ENCODE results near the gene C2CD2.

The C2CD2 gene

GRCh38 chr21:41979335-41979734, 25.5 kb upstream of the C2CD2 start:
- H3F3A ChIP-seq (ENCODE audit: control insufficient read depth, insufficient read depth) = no peaks in the 10 kb centered on the region

GRCh38 chr21:41977034-41977950, 23.5 kb upstream of the C2CD2 start:
- TF ChIP-seq CTCF (IDR thresholded peaks at IDR 0.05; ENCODE audit: low read depth, low read length, poor library complexity, severe bottlenecking) (no peak), EZH2phosphoT487 (IDR thresholded peaks at IDR 0.05; ENCODE audit: borderline replicate concordance, low read length) (no peak)
- no peaks in the 10 kb centered on the region for H3K79me2 ChIP-seq (ENCODE audit: control insufficient read depth, low read length)
- no peak overlapping the region for H3K27ac ChIP-seq (ENCODE audit: low read depth, low read length)
- no peaks in the 10 kb centered on the region for H3K36me3 ChIP-seq (ENCODE audit: control insufficient read depth, low read length)
- H3K27me3 ChIP-seq (ENCODE audit: control insufficient read depth, low read length) = no peaks in the 10 kb centered on the region
- H3K4me3 ChIP-seq (ENCODE audit: low read length) = no peak overlapping the region
- no peaks in the 10 kb centered on the region for H4K20me1 ChIP-seq (ENCODE audit: control insufficient read depth, insufficient read depth, low read depth, low read length)
- peaks cover 15% of the 10 kb centered on the region for H3K4me1 ChIP-seq (ENCODE audit: control insufficient read depth, low read length)
- H3F3A ChIP-seq (ENCODE audit: control insufficient read depth, insufficient read depth) = no peaks in the 10 kb centered on the region
- H3K9me3 ChIP-seq (ENCODE audit: control insufficient read depth, insufficient read depth, low read length) = peaks cover 7% of the 10 kb centered on the region; the same call in 1 of the 2 replicates
- no peak overlapping the region for H3K4me2 ChIP-seq (ENCODE audit: low read length)
- H3K9me2 ChIP-seq (replicated peaks; ENCODE audit: control insufficient read depth, low read length) = no peaks in the 10 kb centered on the region

More at GRCh38 chr21:41979335-41979734, 25.5 kb upstream of the C2CD2 start:
- Histone ChIP-seq H3K9me3 (ENCODE audit: control insufficient read depth, insufficient read depth, low read length) (peaks cover 7% of the 10 kb centered on the region; the same call in 1 of the 2 replicates), H3K27me3 (ENCODE audit: control insufficient read depth, low read length) (no peaks in the 10 kb centered on the region), H4K20me1 (ENCODE audit: control insufficient read depth, insufficient read depth, low read depth, low read length) (no peaks in the 10 kb centered on the region), H3K4me2 (ENCODE audit: low read length) (no peak overlapping the region), H3K79me2 (ENCODE audit: control insufficient read depth, low read length) (no peaks in the 10 kb centered on the region), H3K36me3 (ENCODE audit: control insufficient read depth, low read length) (no peaks in the 10 kb centered on the region), H3K27ac (ENCODE audit: low read depth, low read length) (no peak overlapping the region), H3K4me3 (ENCODE audit: low read length) (no peak overlapping the region), H3K9me2 (replicated peaks; ENCODE audit: control insufficient read depth, low read length) (no peaks in the 10 kb centered on the region), H3K4me1 (ENCODE audit: control insufficient read depth, low read length) (peaks cover 5% of the 10 kb centered on the region)
- no peak for TF ChIP-seq CTCF (IDR thresholded peaks at IDR 0.05; ENCODE audit: low read depth, low read length, poor library complexity, severe bottlenecking)
- no peak for TF ChIP-seq EZH2phosphoT487 (IDR thresholded peaks at IDR 0.05; ENCODE audit: borderline replicate concordance, low read length)

GRCh38 chr21:41976611-41977010, 22.8 kb upstream of the C2CD2 start:
- TF ChIP-seq CTCF (IDR thresholded peaks at IDR 0.05; ENCODE audit: low read depth, low read length, poor library complexity, severe bottlenecking) (no peak), EZH2phosphoT487 (IDR thresholded peaks at IDR 0.05; ENCODE audit: borderline replicate concordance, low read length) (no peak)

More at GRCh38 chr21:41976611-41977010, 22.8 kb upstream of the C2CD2 start:
- Histone ChIP-seq H4K20me1 (ENCODE audit: control insufficient read depth, insufficient read depth, low read depth, low read length) (no peaks in the 10 kb centered on the region), H3F3A (ENCODE audit: control insufficient read depth, insufficient read depth) (no peaks in the 10 kb centered on the region), H3K27me3 (ENCODE audit: control insufficient read depth, low read length) (no peaks in the 10 kb centered on the region), H3K4me1 (ENCODE audit: control insufficient read depth, low read length) (peaks cover 15% of the 10 kb centered on the region), H3K9me2 (replicated peaks; ENCODE audit: control insufficient read depth, low read length) (no peaks in the 10 kb centered on the region), H3K4me2 (ENCODE audit: low read length) (no peak overlapping the region), H3K27ac (ENCODE audit: low read depth, low read length) (no peak overlapping the region), H3K9me3 (ENCODE audit: control insufficient read depth, insufficient read depth, low read length) (peaks cover 7% of the 10 kb centered on the region; the same call in 1 of the 2 replicates), H3K4me3 (ENCODE audit: low read length) (no peak overlapping the region), H3K36me3 (ENCODE audit: control insufficient read depth, low read length) (no peaks in the 10 kb centered on the region), H3K79me2 (ENCODE audit: control insufficient read depth, low read length) (no peaks in the 10 kb centered on the region)
